ENCODE data around the gene LIMK1. TPM values are rescaled to one million over a fixed set of nuclear protein-coding genes. Genes with fewer than 3 reads are reported as not detected.

Gene LIMK1
- total RNA-seq, 1 donor from 2014 or later: 20.3 TPM

- peaks cover 2% of the 10 kb centered on the region for H3K27me3 Mint-ChIP-seq (ENCODE audit: unreplicated experiment)
- H3K36me3 Mint-ChIP-seq (ENCODE audit: unreplicated experiment): no peaks in the 10 kb centered on the region
- no peaks in the 10 kb centered on the region for H3K4me1 Mint-ChIP-seq (ENCODE audit: unreplicated experiment)
- DNase-seq (ENCODE audit: extremely low spot score, unreplicated experiment): no peak
- TF ChIP-seq CTCF (IDR thresholded peaks at IDR 0.05): no peak
- H3K27ac Mint-ChIP-seq (ENCODE audit: unreplicated experiment): no peak overlapping the region
- no peak overlapping the region for H3K4me3 Mint-ChIP-seq (ENCODE audit: unreplicated experiment)
- H3K9me3 Mint-ChIP-seq (ENCODE audit: unreplicated experiment): no peaks in the 10 kb centered on the region
Observed at GRCh38 chr7:74129887-74130286, 46.3 kb downstream of the LIMK1 start.

- no peaks in the 10 kb centered on the region for H3K36me3 Mint-ChIP-seq (ENCODE audit: unreplicated experiment)
- H3K4me1 Mint-ChIP-seq (ENCODE audit: unreplicated experiment): no peaks in the 10 kb centered on the region
- no peak for DNase-seq (ENCODE audit: extremely low spot score, unreplicated experiment)
- H3K4me3 Mint-ChIP-seq (ENCODE audit: unreplicated experiment): no peak overlapping the region
- H3K27me3 Mint-ChIP-seq (ENCODE audit: unreplicated experiment): peaks cover 2% of the 10 kb centered on the region
- no peaks in the 10 kb centered on the region for H3K9me3 Mint-ChIP-seq (ENCODE audit: unreplicated experiment)
- H3K27ac Mint-ChIP-seq (ENCODE audit: unreplicated experiment): no peak overlapping the region
- TF ChIP-seq CTCF (IDR thresholded peaks at IDR 0.05): no peak
Observed at GRCh38 chr7:74130518-74130917, 46.9 kb downstream of the LIMK1 start.

GRCh38 chr7:74134117-74134620 lies 50.6 kb downstream of the LIMK1 start:
- Mint-ChIP-seq H3K4me1 (ENCODE audit: unreplicated experiment) (no peaks in the 10 kb centered on the region), H3K4me3 (ENCODE audit: unreplicated experiment) (no peak overlapping the region), H3K27ac (ENCODE audit: unreplicated experiment) (no peak overlapping the region), H3K27me3 (ENCODE audit: unreplicated experiment) (peaks cover 2% of the 10 kb centered on the region), H3K9me3 (ENCODE audit: unreplicated experiment) (no peaks in the 10 kb centered on the region), H3K36me3 (ENCODE audit: unreplicated experiment) (no peaks in the 10 kb centered on the region)
- DNase-seq (ENCODE audit: extremely low spot score, unreplicated experiment): no peak
- no peak for TF ChIP-seq CTCF (IDR thresholded peaks at IDR 0.05)

GRCh38 chr7:74138334-74138867 lies 54.8 kb downstream of the LIMK1 start:
- no peaks in the 10 kb centered on the region for H3K9me3 Mint-ChIP-seq (ENCODE audit: unreplicated experiment)
- TF ChIP-seq CTCF (IDR thresholded peaks at IDR 0.05): no peak
- H3K27ac Mint-ChIP-seq (ENCODE audit: unreplicated experiment): no peak overlapping the region

GRCh38 chr7:74138945-74139843 lies 55.6 kb downstream of the LIMK1 start:
- no peaks in the 10 kb centered on the region for H3K9me3 Mint-ChIP-seq (ENCODE audit: unreplicated experiment)
- DNase-seq (ENCODE audit: extremely low spot score, unreplicated experiment): no peak
- no peak overlapping the region for H3K27ac Mint-ChIP-seq (ENCODE audit: unreplicated experiment)
- H3K36me3 Mint-ChIP-seq (ENCODE audit: unreplicated experiment): no peaks in the 10 kb centered on the region
- H3K4me3 Mint-ChIP-seq (ENCODE audit: unreplicated experiment): no peak overlapping the region
- H3K27me3 Mint-ChIP-seq (ENCODE audit: unreplicated experiment): peaks cover 1% of the 10 kb centered on the region
- peaks cover 3% of the 10 kb centered on the region for H3K4me1 Mint-ChIP-seq (ENCODE audit: unreplicated experiment)
- no peak for TF ChIP-seq CTCF (IDR thresholded peaks at IDR 0.05)

More at GRCh38 chr7:74138334-74138867, 54.8 kb downstream of the LIMK1 start:
- no peak for DNase-seq (ENCODE audit: extremely low spot score, unreplicated experiment)
- Mint-ChIP-seq H3K36me3 (ENCODE audit: unreplicated experiment) (no peaks in the 10 kb centered on the region), H3K4me1 (ENCODE audit: unreplicated experiment) (peaks cover 3% of the 10 kb centered on the region), H3K27me3 (ENCODE audit: unreplicated experiment) (peaks cover 2% of the 10 kb centered on the region), H3K4me3 (ENCODE audit: unreplicated experiment) (no peak overlapping the region)
